ENCODE measurements around the gene TSPAN8. TPM values are rescaled to one million over a fixed set of nuclear protein-coding genes. Genes with fewer than 3 reads are reported as not detected.
"Not testable (repeated sequence)": the region's sequence is repeated elsewhere in the genome, so short reads cannot be mapped to it uniquely, and the experiment has no call there.

Gene TSPAN8
- total RNA-seq, 4 donors from 2014 or later, result 0.29 to 16.3 (median 1.6) TPM

DNA sequence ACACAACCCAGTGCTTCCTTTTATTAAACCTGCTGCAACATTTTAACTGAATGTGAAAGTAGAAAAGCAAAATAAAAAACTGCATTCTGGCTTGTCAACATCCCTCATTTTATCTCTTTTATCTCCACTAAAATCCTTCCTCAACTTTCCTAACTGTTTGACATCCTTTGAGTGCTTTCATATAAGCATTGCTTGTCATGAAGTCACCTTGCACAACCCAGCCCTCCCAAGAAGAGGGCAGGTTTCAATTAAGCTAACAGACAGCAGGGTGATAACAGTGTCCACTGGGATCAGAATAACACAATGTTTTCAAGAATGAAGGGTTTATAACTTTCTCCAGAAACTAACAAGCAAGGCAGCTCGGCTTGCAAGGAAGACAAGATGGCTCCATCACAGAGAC, 16.3 kb upstream of the TSPAN8 start:
- Histone ChIP-seq H3K27me3 (no peaks in the 10 kb centered on the region), H3K4me3 (no peak overlapping the region), H3K4me1 (no peaks in the 10 kb centered on the region), H3K9me3 (no peaks in the 10 kb centered on the region), H3K27ac (no peak overlapping the region), H3K36me3 (no peaks in the 10 kb centered on the region)
- intact Hi-C loops (cut with DNase I; ENCODE audit: low total_unique reads), result no loop called here
- no peak for TF ChIP-seq CTCF (IDR thresholded peaks at IDR 0.05)
- TF ChIP-seq POLR2A (IDR thresholded peaks at IDR 0.05), result no peak
- no peak for DNase-seq

DNA sequence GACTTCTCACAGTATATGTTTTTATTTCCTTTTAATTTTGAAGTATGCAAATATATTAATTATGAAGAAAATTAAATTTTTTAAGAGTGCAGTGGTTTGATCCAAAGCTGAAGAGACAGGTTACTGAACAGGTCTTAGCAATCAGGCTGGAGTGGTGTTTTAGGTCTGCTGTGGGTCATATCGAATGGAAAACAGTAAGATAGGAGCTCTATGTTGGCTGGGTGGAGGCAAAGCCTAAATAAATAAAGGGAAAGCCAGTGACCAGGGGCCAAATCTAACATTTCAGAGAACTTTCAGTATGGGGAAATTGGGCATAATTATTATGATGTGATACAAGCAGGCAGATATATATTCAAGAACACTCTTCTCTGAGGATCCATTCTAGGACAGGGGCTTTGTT, 12.7 kb upstream of the TSPAN8 start:
- H3K27ac ChIP-seq, result no peak overlapping the region
- intact Hi-C loops (cut with DNase I; ENCODE audit: low total_unique reads), result no loop called here
- no peaks in the 10 kb centered on the region for H3K4me1 ChIP-seq
- H3K36me3 ChIP-seq, result no peaks in the 10 kb centered on the region
- DNase-seq, result no peak
- no peak overlapping the region for H3K4me3 ChIP-seq
- H3K27me3 ChIP-seq, result no peaks in the 10 kb centered on the region
- TF ChIP-seq POLR2A (IDR thresholded peaks at IDR 0.05) (no peak), CTCF (IDR thresholded peaks at IDR 0.05) (no peak)
- no peaks in the 10 kb centered on the region for H3K9me3 ChIP-seq

DNA sequence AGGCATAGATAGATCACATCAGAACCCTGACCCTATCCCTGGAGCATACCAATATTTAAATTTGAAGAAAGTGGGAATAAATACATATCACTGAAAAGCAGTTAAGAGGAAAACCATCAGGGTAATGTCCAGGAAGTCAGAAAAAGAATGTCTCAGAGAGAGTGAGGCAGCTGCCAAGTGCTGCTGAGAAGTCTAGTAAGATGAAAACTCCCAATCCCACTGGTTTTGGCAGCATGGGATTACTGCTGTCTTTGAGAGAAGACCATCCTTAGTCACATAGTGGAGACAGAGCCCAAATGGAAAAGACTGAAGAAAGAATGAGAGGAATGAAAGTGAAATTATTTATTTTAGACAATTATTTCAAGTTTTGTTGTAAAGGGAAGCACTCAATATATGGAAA, 11.5 kb upstream of the TSPAN8 start:
- no peak for DNase-seq
- Histone ChIP-seq H3K27ac (no peak overlapping the region), H3K4me1 (no peaks in the 10 kb centered on the region), H3K36me3 (no peaks in the 10 kb centered on the region), H3K27me3 (no peaks in the 10 kb centered on the region), H3K4me3 (no peak overlapping the region), H3K9me3 (no peaks in the 10 kb centered on the region)
- intact Hi-C loops (cut with DNase I; ENCODE audit: low total_unique reads), result no loop called here
- TF ChIP-seq POLR2A (IDR thresholded peaks at IDR 0.05), result no peak
- TF ChIP-seq CTCF (IDR thresholded peaks at IDR 0.05), result no peak

DNA sequence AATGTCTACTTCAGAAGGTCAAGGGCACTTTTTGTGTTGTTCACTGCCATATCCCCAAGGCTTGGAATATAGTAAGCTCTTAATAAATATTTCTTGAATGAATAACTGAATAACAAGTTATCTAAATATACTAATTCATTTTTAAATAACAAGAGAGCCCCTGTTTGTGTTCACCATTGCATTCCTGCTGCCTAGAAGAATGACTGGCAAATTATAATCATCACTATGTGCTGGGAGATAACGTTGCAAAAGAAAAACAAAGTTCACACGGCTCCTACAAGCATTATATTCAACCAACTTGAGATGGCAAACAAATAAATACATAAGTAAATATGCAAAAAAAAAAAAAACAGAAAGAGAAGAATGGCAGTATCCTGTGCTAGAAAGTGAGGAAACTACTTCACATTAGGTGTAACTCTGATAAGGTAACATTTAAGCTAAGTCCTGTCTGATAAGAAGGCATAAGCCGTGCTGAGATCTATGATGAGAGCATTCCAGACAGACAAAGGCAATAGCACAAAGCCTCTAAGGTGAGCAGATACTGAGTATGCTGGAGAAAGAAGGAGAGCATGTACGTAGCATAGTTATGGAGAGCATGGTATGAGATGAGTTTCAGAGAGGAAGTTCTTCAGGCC, 9.2 kb upstream of the TSPAN8 start:
- intact Hi-C loops (cut with DNase I; ENCODE audit: low total_unique reads), result no loop called here
- Histone ChIP-seq H3K4me1 (no peaks in the 10 kb centered on the region), H3K27ac (no peak overlapping the region), H3K27me3 (no peaks in the 10 kb centered on the region), H3K4me3 (no peak overlapping the region), H3K36me3 (no peaks in the 10 kb centered on the region), H3K9me3 (no peaks in the 10 kb centered on the region)
- no peak for DNase-seq
- TF ChIP-seq POLR2A (IDR thresholded peaks at IDR 0.05) (no peak), CTCF (IDR thresholded peaks at IDR 0.05) (no peak)

DNA sequence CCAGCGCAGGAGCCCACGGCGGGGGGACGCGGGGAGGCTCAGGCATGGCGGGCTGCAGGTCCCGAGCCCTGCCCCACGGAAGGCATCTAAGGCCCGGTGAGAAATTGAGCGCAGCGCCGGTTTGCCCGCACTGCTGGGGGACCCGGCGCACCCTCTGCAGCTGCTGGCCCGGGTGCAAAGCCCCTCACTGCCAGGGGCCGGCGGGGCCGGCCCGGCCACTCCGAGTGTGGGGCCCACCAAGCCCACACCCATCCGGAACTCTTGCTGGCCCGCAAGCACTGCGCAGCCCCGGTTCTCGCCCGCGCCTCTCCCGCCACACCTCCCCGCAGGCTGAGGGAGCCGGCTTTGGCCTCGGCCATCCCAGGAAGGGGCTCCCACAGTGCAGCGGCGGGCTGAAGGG, 8.5 kb upstream of the TSPAN8 start:
- intact Hi-C loops (cut with DNase I; ENCODE audit: low total_unique reads), result no loop called here

DNA sequence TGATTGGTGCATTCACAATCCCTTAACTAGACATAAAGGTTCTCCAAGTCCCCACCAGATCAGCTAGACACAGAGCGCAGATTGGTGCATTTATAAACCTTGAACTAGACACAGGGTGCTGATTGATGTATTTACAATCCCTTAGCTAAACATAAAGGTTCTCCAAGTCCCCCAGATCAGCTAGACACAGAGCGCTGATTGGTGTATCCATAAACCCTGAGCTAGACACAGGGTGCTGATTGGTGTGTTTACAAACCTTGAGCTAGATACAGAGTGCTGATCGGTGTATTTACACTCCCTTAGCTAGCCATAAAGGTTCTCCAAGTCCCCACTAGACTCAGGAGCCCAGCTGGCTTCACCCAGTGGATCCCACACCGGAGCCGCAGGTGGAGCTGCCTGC, 8.0 kb upstream of the TSPAN8 start:
- H3K27ac ChIP-seq; H3K4me1 ChIP-seq; H3K4me3 ChIP-seq; intact Hi-C loops (cut with DNase I; ENCODE audit: low total_unique reads); H3K9me3 ChIP-seq; DNase-seq; H3K27me3 ChIP-seq; H3K36me3 ChIP-seq: not testable (repeated sequence)

More for the DNA sequence above, 8.5 kb upstream of the TSPAN8 start:
- Histone ChIP-seq H3K36me3 (no peaks in the 10 kb centered on the region), H3K4me3 (no peak overlapping the region), H3K27me3 (no peaks in the 10 kb centered on the region), H3K9me3 (no peaks in the 10 kb centered on the region), H3K27ac (no peak overlapping the region), H3K4me1 (no peaks in the 10 kb centered on the region)
- DNase-seq, result no peak
- TF ChIP-seq CTCF (IDR thresholded peaks at IDR 0.05), result no peak
- TF ChIP-seq POLR2A (IDR thresholded peaks at IDR 0.05), result no peak
